Stimulated activated naive CD8-positive, alpha-beta T cell treated with anti-CD3 and anti-CD28 coated beads, Interleukin-15, Interleukin-2, amounts not matched to agents 100 U/mL and 50 U/mL, for 24 hours (primary cell): ENCODE measurements around the gene POU1F1.
"Not testable (repeated sequence)": the region's sequence is repeated elsewhere in the genome, so short reads cannot be mapped to it uniquely, and the experiment has no call there.

ENCODE experiments used
- ATAC-seq: fragments of 150-1000 bp; cut with Tn5 transposase; one replicate; pipeline ENCODE4 v1.10.0; 2021
- DNase-seq: peaks from one replicate; pipeline ENCODE4 v3.0.0; 2021

The POU1F1 gene, protein sequence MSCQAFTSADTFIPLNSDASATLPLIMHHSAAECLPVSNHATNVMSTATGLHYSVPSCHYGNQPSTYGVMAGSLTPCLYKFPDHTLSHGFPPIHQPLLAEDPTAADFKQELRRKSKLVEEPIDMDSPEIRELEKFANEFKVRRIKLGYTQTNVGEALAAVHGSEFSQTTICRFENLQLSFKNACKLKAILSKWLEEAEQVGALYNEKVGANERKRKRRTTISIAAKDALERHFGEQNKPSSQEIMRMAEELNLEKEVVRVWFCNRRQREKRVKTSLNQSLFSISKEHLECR

DNA sequence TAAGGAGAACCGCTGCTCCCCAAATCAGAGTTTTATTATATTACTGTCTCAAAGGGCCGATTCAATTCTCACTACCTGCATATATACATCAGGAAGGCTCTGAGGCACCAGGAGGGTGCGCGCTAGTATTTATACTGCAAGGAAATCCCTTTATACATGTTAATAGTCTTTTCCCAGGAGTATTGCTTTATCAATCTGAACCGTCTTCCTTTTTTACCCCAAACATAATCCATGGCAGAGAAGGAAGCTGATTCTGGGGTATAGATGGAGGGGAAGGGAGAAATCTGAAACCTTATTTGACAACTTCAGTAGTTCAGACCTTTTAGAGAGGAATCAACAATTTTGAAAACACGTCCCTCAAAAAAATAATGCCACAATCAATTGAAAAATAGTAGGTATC, at the start of gene POU1F1:
Gene POU1F1, minus strand, starts transcription at position 101 of the 400 bp plus-strand sequence. CDS start 122 bp downstream, outside the sequence.
- no peak for ATAC-seq
- DNase-seq: no peak

DNA sequence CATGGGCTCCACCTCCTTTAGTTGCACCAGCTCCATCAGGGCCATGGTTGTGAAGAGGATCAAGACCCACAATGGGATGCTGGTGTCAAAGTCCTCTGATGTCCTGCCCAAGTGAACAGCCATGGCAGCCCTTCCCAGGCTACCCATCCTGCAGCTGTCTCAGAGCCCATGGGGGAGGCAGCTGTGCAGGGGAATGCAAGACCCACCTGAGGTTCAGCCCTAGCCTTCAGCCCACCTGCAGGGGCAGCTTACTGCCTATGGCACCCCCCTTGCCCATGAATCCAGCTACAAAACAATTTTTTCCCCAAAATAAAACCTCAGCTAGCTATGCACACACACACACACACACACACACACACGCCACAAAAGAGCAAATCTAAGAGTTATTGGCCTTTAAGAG, 48.2 kb upstream of the POU1F1 start:
- no peak for ATAC-seq

DNA sequence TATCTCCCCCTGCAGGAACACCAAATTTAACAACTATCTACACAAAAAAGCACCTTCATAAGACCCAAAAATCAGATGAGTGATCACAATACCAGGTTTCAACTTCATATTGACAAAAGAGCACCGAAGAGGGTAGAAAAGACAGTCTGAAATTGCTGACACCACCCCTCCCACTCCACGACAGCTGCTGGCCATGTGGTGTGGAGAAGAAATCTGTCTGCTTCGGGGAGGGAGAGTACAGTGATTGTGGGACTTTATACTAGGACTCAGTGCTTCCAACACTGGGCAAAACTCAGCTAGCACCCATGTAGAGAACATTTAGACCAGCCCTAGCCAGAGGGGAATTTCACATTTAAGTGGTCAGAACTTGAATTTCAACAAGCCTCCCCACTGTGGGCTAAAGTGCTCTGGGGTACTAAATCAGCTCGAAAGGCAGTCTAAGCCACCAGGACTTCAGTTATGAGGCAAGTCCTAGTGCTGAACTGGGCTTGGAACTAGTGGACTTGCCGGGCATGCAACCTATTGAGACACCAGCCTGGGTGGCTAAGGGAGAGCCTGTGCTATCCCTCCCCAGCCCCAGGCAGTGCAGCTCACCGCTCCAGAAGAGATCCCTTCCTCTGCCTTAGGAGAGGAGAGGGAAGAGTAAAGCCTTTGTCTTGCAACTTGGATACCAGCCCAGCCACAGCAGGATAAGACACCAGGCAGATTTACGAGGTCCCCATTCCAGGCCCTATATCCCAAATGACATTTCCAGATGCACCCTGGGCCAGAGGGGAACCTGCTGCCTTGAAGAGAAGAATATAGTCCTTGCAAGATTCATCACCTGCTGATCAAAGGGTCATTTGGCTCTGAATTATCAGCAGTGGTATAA, 44.6 kb upstream of the POU1F1 start:
- no peak for ATAC-seq
- no peak for DNase-seq

More for the DNA sequence above, 48.2 kb upstream of the POU1F1 start:
- DNase-seq: no peak

DNA sequence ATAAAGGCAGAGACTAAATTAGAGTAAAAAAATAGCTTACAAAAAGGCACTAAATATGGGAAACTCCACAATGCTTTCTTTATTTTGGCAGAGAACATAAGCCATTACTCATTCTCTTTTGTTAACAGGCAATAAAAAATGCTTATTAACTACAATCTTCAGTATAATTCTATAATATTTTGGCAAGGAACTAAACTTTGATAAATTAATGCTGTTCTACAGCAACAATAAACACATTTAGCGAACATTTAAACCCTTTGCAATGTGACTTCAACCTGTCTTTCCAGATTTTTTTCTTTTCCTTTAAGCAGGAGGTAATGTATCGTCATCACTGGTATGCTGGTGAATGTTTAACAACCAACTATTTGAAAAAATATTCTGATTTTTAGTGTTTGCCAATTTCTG, 42.2 kb upstream of the POU1F1 start:
- ATAC-seq: no peak

DNA sequence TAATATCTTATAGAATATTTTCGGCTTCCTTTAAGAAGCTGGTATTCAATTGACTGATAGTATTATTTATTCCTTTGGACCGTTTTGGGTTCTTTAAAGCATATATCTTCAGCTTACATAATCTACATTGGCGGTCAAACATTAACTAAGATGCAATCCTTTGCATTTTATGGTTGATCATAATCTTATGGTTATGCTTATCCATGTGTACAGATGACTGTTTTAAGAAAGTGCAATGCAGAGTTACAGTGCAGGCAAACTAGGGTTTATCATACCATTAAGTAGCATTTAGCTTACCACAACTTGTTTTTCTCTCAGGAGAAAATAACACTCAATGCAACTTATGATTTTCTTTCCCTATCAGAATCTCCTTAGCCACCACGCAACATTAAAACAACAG, 41.4 kb upstream of the POU1F1 start:
- DNase-seq: no peak
- ATAC-seq: no peak

More for the DNA sequence above, 42.2 kb upstream of the POU1F1 start:
- no peak for DNase-seq

DNA sequence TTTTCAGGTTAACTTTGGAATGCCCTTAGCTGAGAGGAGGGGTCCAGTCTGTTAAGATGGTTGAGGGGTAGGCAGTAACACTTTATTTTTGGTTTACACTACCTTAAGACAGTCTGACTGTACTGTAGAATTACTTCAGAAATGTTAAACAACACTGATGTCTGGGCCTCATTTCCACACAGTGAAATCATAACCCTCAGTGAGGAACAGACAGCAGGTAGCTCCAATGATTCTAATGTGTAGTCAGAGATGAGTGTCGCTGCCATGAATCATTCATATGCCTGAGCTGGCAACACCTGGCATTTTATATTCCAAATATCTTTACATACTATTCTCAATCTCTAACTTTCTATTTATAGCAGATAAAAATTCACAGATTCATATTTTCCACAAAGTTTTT, 37.3 kb upstream of the POU1F1 start:
- ATAC-seq (peak; percentile 66), DNase-seq (no peak)

DNA sequence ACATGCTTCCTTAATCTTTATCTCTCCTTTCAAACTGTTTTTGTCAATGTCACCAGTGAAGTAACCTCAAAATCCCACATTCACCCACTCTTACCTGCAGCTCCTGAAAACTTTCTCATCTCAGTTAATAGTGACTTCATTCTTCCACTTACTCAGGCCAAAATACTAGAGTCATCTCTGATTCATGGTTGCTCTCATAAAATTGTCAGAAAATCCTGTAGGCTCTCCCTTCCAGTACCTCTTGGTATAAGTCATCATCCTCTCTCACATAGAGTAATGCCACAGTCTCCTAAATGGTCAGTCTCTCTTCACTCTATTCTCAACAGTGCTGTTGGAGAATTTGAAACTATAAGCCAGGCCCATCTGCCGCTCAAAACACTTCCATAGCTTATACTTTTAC, 34.9 kb upstream of the POU1F1 start:
- ATAC-seq (peak; percentile 77), DNase-seq (no peak)

DNA sequence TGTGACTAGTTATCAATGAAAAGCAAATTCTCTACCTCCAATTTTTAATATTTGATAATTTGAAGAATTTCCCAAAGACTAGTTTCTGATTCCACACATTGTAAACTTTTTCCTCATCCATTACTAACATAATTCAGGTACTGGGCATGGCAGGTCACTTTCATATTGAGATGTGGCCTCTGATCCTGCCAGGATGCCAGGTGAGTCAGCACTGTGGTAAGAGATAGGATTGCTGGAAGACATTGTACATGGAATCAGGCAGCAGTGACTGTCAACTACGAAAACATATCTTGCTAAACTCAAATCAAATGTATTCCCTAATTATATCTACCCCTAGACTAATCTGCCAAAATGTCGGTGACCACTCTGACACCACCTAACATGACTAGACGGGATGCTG, 33.2 kb upstream of the POU1F1 start:
- DNase-seq (no peak), ATAC-seq (no peak)

DNA sequence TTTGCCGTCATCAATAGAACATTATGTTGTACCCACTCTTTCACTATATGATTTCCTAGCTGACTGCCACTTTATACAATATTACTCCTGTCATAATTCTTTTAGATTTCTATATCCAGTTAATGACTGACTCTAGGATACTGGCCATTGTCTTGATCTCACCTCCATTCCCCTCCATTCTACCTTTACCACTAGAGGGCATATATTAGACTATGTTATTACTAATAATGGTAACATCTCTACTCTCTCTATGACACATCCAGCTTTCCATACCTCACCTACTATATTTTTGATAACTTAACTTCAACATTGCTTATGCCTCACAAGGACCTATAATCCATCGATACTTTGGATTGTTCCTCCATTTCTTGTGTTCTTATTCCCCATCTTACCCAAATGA, 31.4 kb upstream of the POU1F1 start:
- ATAC-seq: no peak
- no peak for DNase-seq

DNA sequence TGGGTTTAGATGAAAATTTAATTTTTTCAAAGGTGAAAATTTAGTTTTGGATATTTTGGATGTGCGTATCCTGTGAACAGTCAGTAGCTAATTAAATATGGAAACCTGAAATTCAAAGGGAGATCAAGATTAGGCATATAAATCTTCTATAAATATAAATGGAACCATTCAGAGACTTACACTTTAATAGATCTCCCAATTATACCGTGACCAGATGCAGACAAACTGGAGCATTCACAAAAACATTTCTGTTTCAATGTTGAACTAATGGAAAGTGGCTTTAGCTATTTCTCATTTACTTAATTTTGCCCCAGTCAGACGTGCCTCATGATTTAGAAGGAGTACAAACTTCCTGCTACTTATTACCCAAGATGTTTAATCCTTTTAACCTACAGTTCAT, 29.1 kb upstream of the POU1F1 start:
- DNase-seq (no peak), ATAC-seq (no peak)

DNA sequence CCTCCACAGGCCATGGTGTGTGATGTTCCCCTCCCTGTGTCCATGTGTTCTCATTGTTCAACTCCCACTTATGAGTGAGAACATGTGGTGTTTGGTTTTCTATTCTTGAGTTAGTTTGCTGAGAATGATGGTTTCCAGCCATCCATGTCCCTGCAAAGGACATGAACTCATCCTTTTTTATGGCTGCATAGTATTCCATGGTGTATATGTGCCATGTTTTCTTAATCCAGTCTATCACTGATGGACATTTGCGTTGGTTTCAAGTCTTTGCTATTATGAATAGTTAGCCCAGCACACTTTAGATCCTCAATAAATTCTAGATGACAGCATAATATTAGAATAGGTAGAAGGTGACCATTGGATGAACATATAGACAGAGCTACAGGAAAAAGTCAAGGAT, 28.6 kb upstream of the POU1F1 start:
- DNase-seq, ATAC-seq: not testable (repeated sequence)

DNA sequence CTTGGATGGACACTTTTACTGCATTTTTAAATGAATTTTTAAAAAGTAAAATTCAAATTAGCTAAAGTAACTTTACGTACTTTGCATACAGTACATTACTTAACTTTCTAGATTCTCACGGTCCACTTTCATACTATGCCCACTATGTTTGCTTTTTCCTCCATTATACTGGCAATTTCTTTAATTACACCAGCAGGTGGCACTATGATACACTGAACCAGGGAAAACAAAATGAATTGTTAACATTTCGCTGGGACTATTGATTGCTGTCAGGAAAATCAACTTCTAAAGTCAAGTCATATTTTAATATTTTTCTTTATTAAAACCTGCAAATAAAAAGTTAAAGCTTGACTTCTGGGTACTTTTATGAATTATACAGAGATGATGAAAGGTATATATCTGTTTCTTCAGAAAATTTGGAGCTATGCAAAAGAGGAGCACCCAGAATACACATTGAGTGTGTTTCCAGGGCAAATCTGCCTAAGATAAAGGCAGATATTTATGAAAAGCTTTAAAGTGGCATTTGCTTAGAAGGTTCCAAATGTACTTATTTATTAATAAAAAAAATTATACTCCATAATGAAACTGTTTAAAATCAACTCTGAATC, 21.8 kb upstream of the POU1F1 start:
- DNase-seq (no peak), ATAC-seq (peak; percentile 49)

DNA sequence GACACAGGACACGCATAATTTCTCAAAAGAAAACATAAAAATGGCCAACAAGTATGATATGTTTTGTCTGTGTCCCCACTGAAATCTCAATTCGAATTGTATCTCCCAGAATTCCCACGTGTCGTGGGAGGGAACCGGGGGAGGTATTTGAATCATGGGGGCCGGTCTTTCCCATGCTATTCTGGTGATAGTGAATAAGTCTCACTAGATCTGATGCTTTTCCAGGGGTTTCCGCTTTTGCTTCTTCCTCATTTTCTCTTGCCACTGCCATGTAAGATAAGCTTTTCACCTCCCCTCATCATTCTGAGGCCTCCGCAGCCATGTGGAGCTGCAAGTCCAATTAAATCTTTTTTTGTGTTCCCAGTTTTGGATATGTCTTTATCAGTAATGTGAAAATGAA, 12.1 kb upstream of the POU1F1 start:
- ATAC-seq: no peak
- DNase-seq: no peak

DNA sequence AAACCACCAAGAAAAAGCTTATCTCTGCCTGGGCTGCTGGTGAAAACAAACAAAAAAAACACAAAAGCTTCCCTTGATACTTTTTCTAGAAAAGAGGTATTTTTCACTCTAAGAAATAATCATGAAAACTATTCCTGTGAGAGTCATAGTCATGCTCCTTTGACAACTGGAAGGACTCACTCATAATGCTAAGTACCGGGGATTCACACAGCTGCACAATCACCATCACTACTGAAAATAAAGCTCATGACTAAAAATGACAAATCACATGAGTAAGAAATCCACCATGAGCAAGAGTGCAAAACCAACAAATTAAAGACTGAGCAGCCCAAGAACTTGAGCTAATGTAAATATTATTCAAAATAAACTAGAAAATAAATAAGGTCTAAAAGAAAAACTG, 10.6 kb upstream of the POU1F1 start:
- no peak for DNase-seq
- ATAC-seq: peak; percentile 61

DNA sequence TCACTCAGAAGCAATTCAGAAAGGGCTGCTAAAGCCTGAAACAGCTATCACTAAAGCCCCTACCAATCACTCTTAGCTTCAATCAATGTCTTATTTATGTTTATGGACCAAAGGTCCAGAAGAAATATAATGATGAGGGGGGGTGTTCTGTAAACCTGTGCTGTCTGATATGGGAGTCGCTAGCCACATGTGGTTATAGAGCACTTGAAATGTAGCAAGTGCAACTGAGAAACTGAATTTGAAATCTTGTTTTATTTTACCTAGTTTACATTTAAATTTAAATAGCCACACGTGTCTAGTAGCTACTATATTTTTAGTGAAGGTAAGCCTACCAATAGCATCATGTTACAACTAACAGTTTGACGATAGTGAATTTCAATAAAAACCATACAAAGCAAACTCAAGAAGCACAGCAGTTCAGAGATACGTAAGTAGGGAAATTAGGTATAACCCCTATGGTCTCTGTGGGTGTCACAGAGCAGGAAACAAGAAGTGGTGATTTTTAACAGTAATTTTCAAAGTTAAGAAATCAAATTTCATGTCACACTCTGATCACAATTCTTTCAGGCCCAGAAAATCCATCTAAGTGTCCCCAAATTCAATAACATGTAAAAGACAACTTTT, 3.6 kb downstream of the POU1F1 start:
- DNase-seq: no peak
- no peak for ATAC-seq

DNA sequence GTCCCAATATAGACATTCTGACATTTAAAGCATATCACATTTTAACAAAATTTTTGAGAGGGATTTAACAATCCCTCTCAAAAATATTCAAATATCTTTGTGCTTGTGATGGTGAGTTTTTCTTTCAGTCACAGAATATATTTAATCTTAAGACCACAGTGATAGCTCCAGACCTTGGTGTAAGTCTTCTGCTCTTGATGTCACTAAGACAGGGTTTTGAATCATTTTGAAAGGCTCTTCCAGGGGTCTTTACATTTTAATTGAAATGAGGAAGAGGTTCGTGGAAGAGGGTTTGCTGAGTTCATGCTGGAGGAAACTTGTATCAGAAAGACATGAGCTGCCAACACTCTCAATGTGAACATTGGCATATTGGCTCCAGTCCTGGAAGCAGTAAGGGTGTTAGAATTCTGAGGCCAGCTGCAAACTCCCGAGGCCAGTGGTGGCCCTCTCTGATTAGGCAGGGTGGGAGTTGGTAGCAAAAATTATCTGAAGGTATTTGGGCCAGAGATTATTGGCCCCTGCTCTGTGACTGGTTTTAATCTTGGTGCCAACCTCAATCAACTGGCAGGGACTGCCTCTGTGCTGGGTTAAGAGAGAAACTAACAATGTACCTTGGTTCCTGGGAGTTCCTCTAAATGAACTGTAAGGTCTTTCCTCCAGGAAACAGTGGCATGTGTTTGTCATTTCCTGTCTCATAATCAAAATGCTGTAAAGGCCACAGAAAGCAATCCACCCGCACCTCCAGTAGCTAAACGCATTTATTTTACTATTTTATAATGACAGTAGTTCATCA, 5.3 kb downstream of the POU1F1 start:
- no peak for DNase-seq
- ATAC-seq: peak; percentile 71

DNA sequence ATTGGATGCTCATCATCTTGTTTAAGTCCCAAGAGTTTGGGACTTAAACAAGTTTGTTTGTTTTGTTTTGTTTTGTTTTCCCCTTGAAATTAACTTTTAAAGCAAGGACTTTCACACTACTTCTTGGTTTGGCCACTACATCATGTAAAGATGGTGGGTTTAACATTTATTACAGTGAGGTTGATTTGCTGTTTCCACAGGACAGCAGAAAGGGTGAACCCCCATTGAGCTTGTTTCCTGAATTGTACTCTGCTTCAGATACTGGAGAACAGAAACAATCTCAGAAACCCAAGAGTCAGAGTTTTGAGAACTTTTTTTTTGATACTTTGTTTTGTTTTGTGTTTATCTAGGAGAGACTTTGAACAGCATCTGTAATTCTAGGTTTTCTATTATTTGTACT, 6.7 kb downstream of the POU1F1 start:
- no peak for ATAC-seq
- no peak for DNase-seq

DNA sequence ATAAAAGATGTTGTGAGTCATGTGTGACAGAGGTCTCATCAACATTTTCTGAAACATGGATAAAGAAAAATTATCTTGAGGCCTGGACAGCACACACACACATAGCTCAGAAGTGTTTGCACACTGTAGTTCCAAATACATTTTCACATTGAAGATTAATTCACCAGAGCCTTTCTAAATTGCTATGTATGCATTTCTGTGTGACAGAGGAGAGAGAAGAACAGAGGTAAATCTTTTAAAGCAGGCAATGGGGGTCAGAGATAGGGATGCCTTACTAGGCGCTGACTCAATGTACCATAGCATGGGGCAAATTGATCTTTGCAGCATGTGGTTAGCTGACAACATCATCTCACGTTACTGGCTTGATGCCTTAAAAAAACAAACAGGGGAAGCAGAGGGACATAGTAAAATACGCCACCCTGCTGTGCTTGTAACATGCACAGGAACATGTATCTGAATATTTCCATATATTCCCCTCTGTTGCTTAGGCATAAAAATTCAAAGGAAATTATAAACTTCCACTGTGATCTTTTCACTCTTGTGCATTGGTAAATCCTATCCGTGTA, 7.7 kb downstream of the POU1F1 start:
- DNase-seq (no peak), ATAC-seq (no peak)

DNA sequence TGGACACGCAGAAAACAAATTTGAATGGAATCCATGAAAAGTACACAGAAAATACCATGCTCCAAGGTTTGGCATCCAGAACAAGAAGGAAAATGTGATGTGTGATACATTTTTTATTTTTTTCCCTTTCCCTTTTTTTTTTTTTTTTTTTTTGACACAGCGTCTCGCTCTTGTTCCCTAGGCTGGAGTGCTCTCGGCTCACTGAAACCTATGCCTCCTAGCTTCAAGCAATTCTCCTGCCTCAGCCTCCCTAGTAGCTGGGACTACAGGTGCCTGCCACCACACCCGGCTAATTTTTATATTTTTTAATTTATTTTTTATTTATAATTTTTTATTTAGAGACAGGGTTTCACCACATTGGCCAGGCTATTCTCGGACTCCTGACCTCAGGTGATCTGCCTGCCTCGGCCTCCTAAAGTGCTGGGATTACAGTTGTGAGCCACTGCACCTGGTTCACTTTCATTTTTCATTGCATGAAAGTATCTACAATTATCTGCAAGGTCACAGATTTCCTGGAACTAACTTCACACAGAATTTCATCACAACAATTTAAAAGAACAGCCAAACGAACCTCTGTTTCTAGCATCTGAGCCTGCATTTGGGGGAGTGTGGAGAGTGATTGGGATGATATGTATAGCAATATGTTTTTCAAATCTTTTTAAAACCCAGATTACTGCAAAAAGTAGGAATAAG, 8.3 kb downstream of the POU1F1 start:
- ATAC-seq (no peak), DNase-seq (no peak)

DNA sequence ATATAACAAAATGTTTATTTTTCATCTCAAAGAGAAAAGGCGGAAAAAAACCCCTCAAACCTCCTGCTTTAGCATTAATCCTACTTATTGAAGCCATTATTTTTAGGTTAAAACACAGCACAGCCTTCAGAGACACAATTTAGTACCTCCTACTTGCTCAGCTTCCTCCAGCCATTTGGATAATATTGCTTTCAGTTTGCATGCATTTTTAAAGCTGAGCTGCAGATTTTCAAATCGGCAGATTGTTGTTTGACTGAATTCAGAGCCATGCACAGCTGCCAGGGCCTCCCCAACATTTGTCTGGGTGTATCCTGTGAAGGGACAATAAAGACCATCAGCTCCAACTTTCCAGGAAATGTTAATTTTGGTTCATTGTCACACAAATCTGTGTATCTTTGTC, 14.5 kb downstream of the POU1F1 start:
- no peak for DNase-seq
- ATAC-seq: no peak

DNA sequence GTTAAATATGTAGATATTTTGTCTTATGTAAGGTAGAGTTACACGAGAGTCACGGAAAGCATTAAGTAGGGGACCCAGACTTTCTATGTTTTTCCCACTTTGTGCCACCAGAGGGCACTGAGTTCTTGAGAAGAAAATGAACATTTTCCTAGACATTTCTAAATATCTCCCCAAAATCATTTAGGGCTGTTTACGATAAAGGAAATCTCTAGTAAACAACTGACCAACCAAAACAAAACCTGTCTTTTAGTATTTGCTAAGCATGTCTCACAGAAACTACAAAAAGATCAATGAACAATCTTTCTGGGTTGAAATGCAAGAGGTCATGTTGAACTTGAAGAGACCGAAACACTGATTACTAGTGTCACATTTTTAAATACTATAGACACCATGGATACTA, 16.1 kb downstream of the POU1F1 start:
- DNase-seq: peak; percentile 61
- no peak for ATAC-seq
